HepG2 (cell line): ENCODE measurements around the gene CMIP. TPM values are rescaled to one million over a fixed set of nuclear protein-coding genes. Genes with fewer than 3 reads are reported as not detected.

ENCODE experiments used
- ATAC-seq: fragments of 200-7000 bp; cut with Tn5 transposase; 3 replicates; pipeline ENCODE4 v1.9.1; 2020; ENCODE audit warnings: mild to moderate bottlenecking, moderate library complexity
- BruUV-seq: library from RNA; stranded (reverse); fragments of 400-500 nt; replicated peaks from 2 replicates; lab custom pipeline; 2021; lab: Mats Ljungman, UMichigan
- CTCF ChIA-PET: fragments of 300-600 bp; formaldehyde crosslinking; extraction: SDS; loops from one replicate; lab custom pipeline; 2021; ENCODE audit warnings: low total read pairs, inconsistent platforms, low intra/inter-chr PET ratio; lab: Yijun Ruan, JAX
- POLR2A ChIA-PET: fragments of 350-600 bp; sonication (Branson Sonifier 250); formaldehyde crosslinking; loops from one replicate; lab custom pipeline; 2020; ENCODE audit warnings: antibody characterized with exemption, inconsistent platforms; lab: Yijun Ruan, JAX
- DNase-seq: peaks from one replicate; pipeline ENCODE4 v3.0.0-alpha.2; 2015; ENCODE audit warnings: low spot score
- FAIRE-seq: peaks from 3 replicates; lab custom pipeline; 2011; peaks lifted over from hg19 to GRCh38; lab: Jason Lieb, UNC
- H2AFZ ChIP-seq: one replicate; pipeline ENCODE4 v1.6.1; 2011; ENCODE audit warnings: low read length, inconsistent platforms
- H3K27ac ChIP-seq: fragments of 300-600 bp; 3 replicates; pipeline ENCODE4 v1.8.0; 2011; ENCODE audit warnings: mixed run types, mild to moderate bottlenecking, mixed read lengths, low read length, inconsistent platforms; ENCODE audit not compliant: insufficient read depth; ENCODE audit errors: extremely low read length
- H3K27me3 ChIP-seq, 2 experiments: fragments of 200-600 bp in 1 of 2; 2 replicates in 1 of 2; 3 replicates in 1 of 2; pipeline versions ENCODE4 v1.6.0 to v1.8.0; 2011; ENCODE audit warnings: low read length in 2 of 2, mild to moderate bottlenecking in 2 of 2, moderate library complexity in 2 of 2, inconsistent platforms in 1 of 2; ENCODE audit not compliant: insufficient read depth in 2 of 2, control insufficient read depth in 1 of 2
- H3K36me3 ChIP-seq, 2 experiments: fragments of 200-600 bp in 1 of 2; replicated peaks in 1 of 2; 2 replicates in 1 of 2; 3 replicates in 1 of 2; pipeline versions ENCODE4 v1.5.1 to v1.8.0; 2011; ENCODE audit warnings: low read length in 2 of 2, inconsistent platforms in 1 of 2; ENCODE audit not compliant: insufficient read depth in 2 of 2, control insufficient read depth in 1 of 2
- H3K4me1 ChIP-seq: 2 replicates; pipeline ENCODE4 v1.5.1; 2012; ENCODE audit warnings: low read length, inconsistent platforms; ENCODE audit not compliant: insufficient read depth
- H3K4me2 ChIP-seq: 2 replicates; pipeline ENCODE4 v1.6.0; 2011; ENCODE audit warnings: low read depth, low read length, inconsistent platforms
- H3K4me3 ChIP-seq, 3 experiments: fragments of 200-600 bp in 1 of 3; sonication (generic), shearing (Covaris generic) in 1 of 3; replicated peaks in 1 of 3; 2 replicates each; pipeline ENCODE4 v1.5.1; 2011 to 2016; ENCODE audit warnings: low read length in 3 of 3, inconsistent platforms in 2 of 3, low read depth in 2 of 3, mild to moderate bottlenecking in 2 of 3, control low read depth in 1 of 3, mixed read lengths in 1 of 3; ENCODE audit not compliant: insufficient read depth in 1 of 3
- H3K79me2 ChIP-seq: one replicate; pipeline ENCODE4 v1.6.1; 2011; ENCODE audit warnings: low read length, inconsistent platforms; ENCODE audit not compliant: insufficient read depth
- H3K9ac ChIP-seq: 2 replicates; pipeline ENCODE4 v1.6.0; 2011; ENCODE audit warnings: mild to moderate bottlenecking, low read depth, low read length, inconsistent platforms; ENCODE audit not compliant: insufficient read depth
- H3K9me3 ChIP-seq: 2 replicates; pipeline ENCODE4 v1.5.1; 2012; ENCODE audit warnings: mild to moderate bottlenecking, low read length
- H4K20me1 ChIP-seq: 2 replicates; pipeline ENCODE4 v1.6.0; 2011; ENCODE audit warnings: inconsistent platforms, mild to moderate bottlenecking, low read length, moderate library complexity; ENCODE audit not compliant: insufficient read depth
- AGO2 ChIP-seq: fragments of 200-400 bp; formaldehyde crosslinking; optimal IDR thresholded peaks from 2 replicates; pipeline ENCODE3; 2017; ENCODE audit warnings: mild to moderate bottlenecking, low read depth, low read length, moderate library complexity
- AKAP8 ChIP-seq: sonication (generic); formaldehyde crosslinking; IDR thresholded peaks from 2 replicates; pipeline ENCODE4 v1.5.1; 2020; ENCODE audit warnings: mild to moderate bottlenecking, missing genetic modification reagents
- ETV5 ChIP-seq: IDR thresholded peaks from 2 replicates; pipeline ENCODE4 v1.6.1; 2018; ENCODE audit warnings: missing biosample characterization, missing genetic modification reagents, inconsistent platforms, borderline replicate concordance
- KLF9 ChIP-seq: IDR thresholded peaks from 2 replicates; pipeline ENCODE4 v1.6.1; 2016; ENCODE audit warnings: low read depth
- ZBTB8A ChIP-seq: sonication (generic); formaldehyde crosslinking; IDR thresholded peaks from 2 replicates; pipeline ENCODE4 v1.4.0; 2020; ENCODE audit warnings: mild to moderate bottlenecking, low read depth, missing genetic modification reagents, borderline replicate concordance
- ZC3H13 ChIP-seq: sonication (generic); formaldehyde crosslinking; IDR thresholded peaks from 2 replicates; pipeline ENCODE4 v1.8.1; 2023; ENCODE audit warnings: mild to moderate bottlenecking, missing genetic modification reagents, moderate library complexity
- ZMYM4 ChIP-seq: sonication (generic); formaldehyde crosslinking; IDR thresholded peaks from 2 replicates; pipeline ENCODE4 v1.8.1; 2023; ENCODE audit warnings: mild to moderate bottlenecking, missing genetic modification reagents
- ZNF234 ChIP-seq: sonication (generic); formaldehyde crosslinking; conservative IDR thresholded peaks from 2 replicates; pipeline ENCODE4 v1.5.1; 2020; ENCODE audit warnings: mild to moderate bottlenecking, missing genetic modification reagents
- ZNF704 ChIP-seq: sonication (generic); formaldehyde crosslinking; IDR thresholded peaks from 2 replicates; pipeline ENCODE4 v1.8.1; 2023; ENCODE audit warnings: mild to moderate bottlenecking, inconsistent platforms, moderate library complexity, missing genetic modification reagents, borderline replicate concordance
- ZNF850 ChIP-seq: sonication (generic); formaldehyde crosslinking; conservative IDR thresholded peaks from 2 replicates; pipeline ENCODE4 v1.9.0; 2021; ENCODE audit warnings: mild to moderate bottlenecking, missing genetic modification reagents
- WGBS: methylation state at CpG from one replicate; pipeline ENCODE4 v1.1.6; 2017; ENCODE audit warnings: low lambda C conversion rate; 5-methylcytosine and 5-hydroxymethylcytosine counted together
- in situ Hi-C: cut with HindIII; loops from 2 replicates; pipeline ENCODE4 v1.10.0; 2017; ENCODE audit warnings: low pct_unique_long_range_greater_than_20kb; ENCODE audit not compliant: extremely low pct_ligation_motif_present
- intact Hi-C: fragments of 100-400 bp; cut with micrococcal nuclease; formaldehyde crosslinking; loops from one replicate; pipeline ENCODE4 v1.10.0; 2022; ENCODE audit not compliant: unreplicated experiment
- polyA plus RNA-seq, 8 experiments: library from polyadenylated mRNA; depleted of rRNA in 3 of 8; stranded (reverse) in 7 of 8; unstranded in 1 of 8; fragments of >200 nt; fragmentation: Illumina TruSeq in 4 of 8; extraction: Trizol in 4 of 8; gene quantifications; 2 replicates each; pipeline versions ENCODE4 v1.2.1 to v1.2.3, GENCODE V29; 2011 to 2016; ENCODE audit warnings: low read depth in 4 of 8, missing spikeins in 1 of 8, mixed read lengths in 1 of 8; ENCODE audit not compliant: insufficient read depth in 1 of 8
- total RNA-seq, 5 experiments: library from RNA; depleted of rRNA; stranded (reverse); fragments of >200 nt; fragmentation: Illumina TruSeq; extraction: Trizol; gene quantifications; 2 replicates each; pipeline ENCODE4 v1.2.3, GENCODE V29; 2016; ENCODE audit warnings: low read depth in 1 of 5

The CMIP gene
- total and polyA plus RNA-seq, 2 of the 13 experiments (the other 11 are each of a cell fraction or from before 2014, with no cell fraction given): 10.9 to 18.1 TPM

- POLR2A ChIA-PET: no interaction called here
- no peak for FAIRE-seq
- Histone ChIP-seq H3K4me2 (no peak overlapping the region), H3K4me3 (no peak overlapping the region), H2AFZ (no peak overlapping the region), H3K27me3 (no peaks in the 10 kb centered on the region), H3K9ac (no peak overlapping the region), H3K79me2 (no peaks in the 10 kb centered on the region), H3K9me3 (no peaks in the 10 kb centered on the region), H3K27ac (no peak overlapping the region), H3K4me1 (no peaks in the 10 kb centered on the region), H3K36me3 (peaks cover 58 to 91% of the 10 kb centered on the region in 2 experiments), H4K20me1 (no peaks in the 10 kb centered on the region; the same call in 1 of the 2 replicates)
- ATAC-seq: no peak
- CTCF ChIA-PET: no interaction called here
- 89% methylated on average over 20 of the region's 20 CpGs for whole genome bisulfite sequencing
- no TSS peak for BruUV-seq
- in situ Hi-C loops (no loop called here), intact Hi-C loops (no loop called here)
- DNase-seq: no peak
- peak; percentile 52 for TF ChIP-seq AGO2
- no peak for TF ChIP-seq KLF9 (CRISPR knock-in tag)
- TF ChIP-seq AKAP8: peak; percentile 52; the same call in 1 of the 2 replicates
Measured at GRCh38 chr16:81700071-81700779, 255.6 kb downstream of the CMIP start.

GRCh38 chr16:81700780-81701165 is 256.2 kb downstream of the CMIP start:
- Histone ChIP-seq H3K79me2 (no peaks in the 10 kb centered on the region), H2AFZ (no peak overlapping the region), H3K4me1 (no peaks in the 10 kb centered on the region), H3K27ac (no peak overlapping the region), H3K9ac (no peak overlapping the region), H3K36me3 (peaks cover 60 to 91% of the 10 kb centered on the region in 2 experiments), H3K4me3 (no peak overlapping the region), H3K9me3 (no peaks in the 10 kb centered on the region), H3K4me2 (no peak overlapping the region), H3K27me3 (no peaks in the 10 kb centered on the region), H4K20me1 (no peaks in the 10 kb centered on the region; the same call in 1 of the 2 replicates)
- no TSS peak for BruUV-seq
- TF ChIP-seq ZNF704 (CRISPR knock-in tag): no peak
- no peak for TF ChIP-seq ZC3H13 (CRISPR knock-in tag)
- TF ChIP-seq ZNF850 (CRISPR knock-in tag): no peak
- no peak for TF ChIP-seq ZNF234 (CRISPR knock-in tag)
- no peak for TF ChIP-seq ZBTB8A (CRISPR knock-in tag)
- TF ChIP-seq ZMYM4: no peak
- TF ChIP-seq ETV5 (CRISPR knock-in tag): no peak
- CTCF ChIA-PET: no interaction called here
- POLR2A ChIA-PET: no interaction called here
- intact Hi-C loops (no loop called here), in situ Hi-C loops (no loop called here)
- FAIRE-seq (no peak), ATAC-seq (no peak), DNase-seq (no peak)
- WGBS: 94% methylated on average over 4 of the region's 4 CpGs
